Activated naive CD4-positive, alpha-beta T cell treated with Interleukin-2 at 50 U/mL for 16 hours (primary cell): ENCODE measurements around the gene GPR61.

Source experiments
- DNase-seq: peaks from one replicate; pipeline ENCODE4 v3.0.0-alpha.2; 2020

The GPR61 gene

GRCh38 chr1:109573785-109574184, 34.1 kb downstream of the GPR61 start:
- no peak for DNase-seq

- DNase-seq, result no peak
These were observed 39.3 kb downstream of the GPR61 start for GRCh38 chr1:109578947-109579443.

- no peak for DNase-seq
These were observed 39.8 kb downstream of the GPR61 start for GRCh38 chr1:109579491-109579890.

- no peak for DNase-seq
These were observed 42.3 kb downstream of the GPR61 start for GRCh38 chr1:109582021-109582420.

GRCh38 chr1:109584766-109585165, 45.1 kb downstream of the GPR61 start:
- DNase-seq, result no peak

- no peak for DNase-seq
These were observed 46.4 kb downstream of the GPR61 start for GRCh38 chr1:109586055-109586454.

GRCh38 chr1:109589177-109589576, 49.5 kb downstream of the GPR61 start:
- no peak for DNase-seq

GRCh38 chr1:109589679-109590078, 50.0 kb downstream of the GPR61 start:
- DNase-seq, result no peak

- no peak for DNase-seq
These were observed 53.2 kb downstream of the GPR61 start for GRCh38 chr1:109592916-109593315.

GRCh38 chr1:109595531-109595930, 55.9 kb downstream of the GPR61 start:
- no peak for DNase-seq
